GM12878 (cell line): ENCODE data around the gene ADGRB2. TPM values are rescaled to one million over a fixed set of nuclear protein-coding genes. Genes with fewer than 3 reads are reported as not detected.

Experiments
- ATAC-seq: fragments of 200-7000 bp; cut with Tn5 transposase; 3 replicates; pipeline ENCODE4 v1.9.1; 2020; ENCODE audit warnings: mild to moderate bottlenecking, moderate library complexity
- BruUV-seq: library from RNA; stranded (reverse); fragments of 400-500 nt; replicated peaks from 2 replicates; lab custom pipeline; 2021; lab: Mats Ljungman, UMichigan
- CTCF ChIA-PET: fragments of 300-600 bp; sonication (Branson Sonifier 250); formaldehyde crosslinking; extraction: SDS; loops from one replicate; lab custom pipeline; 2021; ENCODE audit warnings: inconsistent platforms; lab: Yijun Ruan, JAX
- POLR2A ChIA-PET: fragments of 350-600 bp; formaldehyde crosslinking; extraction: SDS; loops from one replicate; lab custom pipeline; 2021; ENCODE audit warnings: inconsistent platforms; lab: Charles Lee
- RAD21 ChIA-PET: fragments of 300-600 bp; sonication (Branson Sonifier 250); formaldehyde crosslinking; loops from one replicate; lab custom pipeline; 2023; ENCODE audit warnings: antibody characterized with exemption; ENCODE audit not compliant: unreplicated experiment; lab: Charles Lee
- SMC1A ChIA-PET: fragments of 300-600 bp; sonication (Branson Sonifier 250); formaldehyde crosslinking; loops from one replicate; lab custom pipeline; 2023; ENCODE audit not compliant: unreplicated experiment, uncharacterized antibody; lab: Charles Lee
- DNase-seq: peaks from one replicate; pipeline ENCODE4 v3.0.0-alpha.2; 2011; ENCODE audit warnings: low read depth, low spot score
- FAIRE-seq: peaks from 3 replicates; lab custom pipeline; 2011; peaks lifted over from hg19 to GRCh38; lab: Jason Lieb, UNC
- H2AFZ ChIP-seq: 2 replicates; pipeline ENCODE4 v1.6.0; 2011; ENCODE audit warnings: low read depth, low read length, control low read depth; ENCODE audit not compliant: control insufficient read depth
- H3K27ac ChIP-seq: 2 replicates; pipeline ENCODE4 v1.5.1; 2011; ENCODE audit warnings: control low read depth; ENCODE audit not compliant: control insufficient read depth, insufficient read depth
- H3K27me3 ChIP-seq, 2 experiments: replicated peaks in 1 of 2; 2 replicates each; pipeline versions ENCODE4 v1.6.0 to v1.6.1; 2011; ENCODE audit warnings: low read length in 1 of 2; ENCODE audit not compliant: control insufficient read depth in 2 of 2, insufficient read depth in 2 of 2
- H3K36me3 ChIP-seq, 2 experiments: 2 replicates each; pipeline ENCODE4 v1.5.1; 2011; ENCODE audit warnings: low read length in 1 of 2; ENCODE audit not compliant: control insufficient read depth in 2 of 2, insufficient read depth in 2 of 2
- H3K4me1 ChIP-seq: 2 replicates; pipeline ENCODE4 v1.6.1; 2011; ENCODE audit warnings: mild to moderate bottlenecking, low read length, moderate library complexity, mixed read lengths; ENCODE audit not compliant: control insufficient read depth, insufficient read depth
- H3K4me2 ChIP-seq: 2 replicates; pipeline ENCODE4 v1.6.0; 2011; ENCODE audit warnings: control low read depth; ENCODE audit not compliant: control insufficient read depth, insufficient read depth
- H3K4me3 ChIP-seq: fragments of 200-600 bp; sonication (generic); 2 replicates; pipeline ENCODE4 v1.5.1; 2016
- H3K79me2 ChIP-seq: 2 replicates; pipeline ENCODE4 v1.6.0; 2011; ENCODE audit warnings: low read length; ENCODE audit not compliant: control insufficient read depth, insufficient read depth
- H3K9ac ChIP-seq: 2 replicates; pipeline ENCODE4 v1.8.0; 2011; ENCODE audit warnings: low read length, control low read depth, mixed read lengths; ENCODE audit not compliant: control insufficient read depth, insufficient read depth
- H3K9me3 ChIP-seq: replicated peaks from 3 replicates; pipeline ENCODE4 v1.5.1; 2011; ENCODE audit warnings: mild to moderate bottlenecking, low read length; ENCODE audit not compliant: control insufficient read depth, insufficient read depth
- H4K20me1 ChIP-seq: 2 replicates; pipeline ENCODE4 v1.6.0; 2011; ENCODE audit not compliant: control insufficient read depth, insufficient read depth
- BHLHE40 ChIP-seq, 2 experiments: fragments of 450-650 bp in 1 of 2; IDR thresholded peaks; 2 replicates each; pipeline ENCODE4 v1.6.1; 2011 to 2017; ENCODE audit warnings: low read depth in 2 of 2, borderline replicate concordance in 1 of 2, improper control_type of control experiment in 1 of 2, low read length in 1 of 2, mild to moderate bottlenecking in 1 of 2
- CBFB ChIP-seq: IDR thresholded peaks from 2 replicates; pipeline ENCODE4 v1.6.1; 2016; ENCODE audit warnings: antibody characterized with exemption, low read depth
- CBX5 ChIP-seq: sonication (generic); IDR thresholded peaks from 2 replicates; pipeline ENCODE4 v1.6.1; 2016; ENCODE audit warnings: low read depth, moderate library complexity, mild to moderate bottlenecking, inconsistent platforms
- CHD2 ChIP-seq: IDR thresholded peaks from 2 replicates; pipeline ENCODE4 v1.6.1; 2011; ENCODE audit warnings: low read depth, low read length, improper control_type of control experiment, borderline replicate concordance
- FOS ChIP-seq: IDR thresholded peaks from 3 replicates; pipeline ENCODE4 v1.6.1; 2011; ENCODE audit warnings: borderline replicate concordance; ENCODE audit not compliant: insufficient read length; ENCODE audit errors: extremely low read depth
- HDAC2 ChIP-seq: fragments of 200-600 bp; sonication (generic); IDR thresholded peaks from 2 replicates; pipeline ENCODE4 v1.6.1; 2017
- HDGF ChIP-seq: fragments of 450-650 bp; IDR thresholded peaks from 2 replicates; pipeline ENCODE4 v1.6.1; 2016; ENCODE audit warnings: antibody characterized with exemption
- MAX ChIP-seq: IDR thresholded peaks from 2 replicates; pipeline ENCODE4 v1.6.1; 2012; ENCODE audit warnings: low read depth, low read length, improper control_type of control experiment
- MTA2 ChIP-seq: fragments of 450-650 bp; IDR thresholded peaks from 2 replicates; pipeline ENCODE4 v1.6.1; 2016; ENCODE audit warnings: low read depth, mild to moderate bottlenecking, moderate library complexity
- NR2F1 ChIP-seq: fragments of 450-650 bp; conservative IDR thresholded peaks from 2 replicates; pipeline ENCODE4 v1.6.1; 2017; ENCODE audit warnings: mild to moderate bottlenecking
- PML ChIP-seq: IDR thresholded peaks from 2 replicates; pipeline ENCODE4 v1.6.1; 2012; ENCODE audit warnings: low read length, inconsistent platforms
- SMAD5 ChIP-seq: IDR thresholded peaks from 2 replicates; pipeline ENCODE4 v1.6.1; 2016; ENCODE audit warnings: antibody characterized with exemption, low read depth
- SPI1 ChIP-seq: IDR thresholded peaks from 2 replicates; pipeline ENCODE4 v1.6.1; 2011; ENCODE audit warnings: low read depth, mild to moderate bottlenecking, low read length, moderate library complexity, borderline replicate concordance; ENCODE audit not compliant: insufficient read depth
- WRNIP1 ChIP-seq: IDR thresholded peaks from 2 replicates; pipeline ENCODE4 v1.6.1; 2011; ENCODE audit warnings: low read depth, low read length, improper control_type of control experiment, borderline replicate concordance
- YY1 ChIP-seq: IDR thresholded peaks from 2 replicates; pipeline ENCODE4 v1.6.1; 2011; ENCODE audit warnings: low read depth, mild to moderate bottlenecking, low read length
- ZSCAN29 ChIP-seq: fragments of 450-650 bp; IDR thresholded peaks from 2 replicates; pipeline ENCODE4 v1.6.1; 2017; ENCODE audit warnings: mild to moderate bottlenecking, moderate library complexity
- WGBS: methylation state at CpG from one replicate; pipeline ENCODE4 v1.1.6; 2016; ENCODE audit warnings: low lambda C conversion rate; ENCODE audit not compliant: insufficient replicate concordance, insufficient coverage; ENCODE audit errors: missing lambda C conversion rate; 5-methylcytosine and 5-hydroxymethylcytosine counted together
- in situ Hi-C: fragments of 300-500 bp; cut with MboI; formaldehyde crosslinking; loops from 9 replicates; pipeline ENCODE4 v1.14.3; 2018; ENCODE audit warnings: mixed read lengths
- intact Hi-C: fragments of 100-400 bp; cut with micrococcal nuclease; formaldehyde crosslinking; loops from one replicate; pipeline ENCODE4 v1.14.2; 2022; ENCODE audit not compliant: unreplicated experiment
- polyA plus RNA-seq, 11 experiments: library from polyadenylated mRNA; depleted of rRNA in 4 of 11; unstranded in 6 of 11; stranded (reverse) in 5 of 11; fragments of >200 nt; fragmentation: Nextera tagmentation in 4 of 11; fragmentation: Illumina TruSeq in 1 of 11; extraction: Ambion mirVana in 4 of 11; extraction: Trizol in 1 of 11; gene quantifications; 1 replicate in 1 of 11; 2 replicates in 10 of 11; pipeline versions ENCODE4 v1.2.1 to v1.2.3, GENCODE V29; 2011 to 2016; ENCODE audit warnings: inconsistent platforms in 2 of 11, missing spikeins in 2 of 11, low read depth in 1 of 11
- total RNA-seq, 4 experiments: library from RNA; depleted of rRNA in 3 of 4; stranded (reverse); fragments of >200 nt in 3 of 4; fragmentation: Illumina TruSeq in 1 of 4; extraction: Trizol in 1 of 4; gene quantifications; 2 replicates each; pipeline versions ENCODE4 v1.2.1 to v1.2.3, GENCODE V29; 2013 to 2021
- TF ChIP-seq, protein P1 (sequence below): fragments of 450-650 bp; IDR thresholded peaks from 2 replicates; pipeline ENCODE4 v1.6.1; 2016; ENCODE audit warnings: mild to moderate bottlenecking
- TF ChIP-seq, protein P2 (sequence below): IDR thresholded peaks from 2 replicates; pipeline ENCODE4 v1.6.1; 2011; ENCODE audit warnings: low read depth, mild to moderate bottlenecking, low read length, moderate library complexity, borderline replicate concordance; ENCODE audit errors: extremely low read depth

The ADGRB2 gene
- total and polyA plus RNA-seq, 10 of the 15 experiments (the other 5 are each of a cell fraction or from before 2014, with no cell fraction given): 0.11 to 0.33 (median 0.18) TPM; not detected in 4

DNA sequence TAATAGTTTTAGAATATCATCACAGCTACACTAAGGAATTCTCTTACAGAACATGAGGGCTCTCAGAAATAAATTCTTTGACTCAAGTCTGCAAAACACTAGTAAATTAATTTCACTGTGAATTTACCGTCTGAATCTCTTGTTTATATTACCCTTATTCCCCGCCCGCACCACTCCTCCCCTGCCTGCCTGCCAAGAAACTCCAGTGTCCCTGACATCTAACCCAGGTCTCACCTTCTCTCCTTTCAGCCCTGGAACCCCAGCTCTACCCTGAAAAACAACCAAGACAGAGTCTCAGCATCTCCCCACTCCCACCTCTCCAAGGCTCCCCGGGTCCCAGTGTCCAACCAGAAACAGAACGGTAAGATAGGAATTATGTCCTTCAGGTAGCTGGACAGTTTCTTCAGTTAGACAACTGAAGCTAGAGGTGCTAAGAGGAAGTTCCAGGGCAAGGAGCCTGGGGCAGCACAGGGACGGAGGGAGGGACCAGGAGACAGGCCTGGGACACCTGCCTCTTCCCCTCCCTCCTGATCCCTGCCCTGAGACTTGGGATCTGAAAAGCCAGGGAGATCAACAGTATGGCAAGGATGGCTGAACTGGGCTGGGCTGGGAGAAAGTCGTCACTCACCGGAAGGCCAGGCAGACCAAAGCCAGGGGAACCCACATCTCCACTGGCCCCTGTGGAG lies 75.8 kb downstream of the ADGRB2 start:
- ATAC-seq (no peak), FAIRE-seq (no peak), DNase-seq (no peak)
- H3K4me1 ChIP-seq: peaks cover 3% of the 10 kb centered on the region; the same call in 1 of the 2 replicates
- H3K4me2 ChIP-seq: no peak overlapping the region
- no peaks in the 10 kb centered on the region for H3K9me3 ChIP-seq
- H4K20me1 ChIP-seq: no peaks in the 10 kb centered on the region
- TF ChIP-seq NR2F1 (no peak), SPI1 (no peak), PML (no peak), WRNIP1 (no peak), CBFB (no peak), SMAD5 (no peak), ZSCAN29 (no peak), CBX5 (no peak), FOS (no peak), MAX (no peak), HDGF (no peak), CHD2 (no peak), BHLHE40 (IDR thresholded peaks at IDR 0.05; ENCODE audit: borderline replicate concordance in 1 of 2, low read depth in 2 of 2, low read length in 1 of 2) (no peak), HDAC2 (no peak), YY1 (no peak), MTA2 (no peak)
- TF ChIP-seq, protein P1, sequence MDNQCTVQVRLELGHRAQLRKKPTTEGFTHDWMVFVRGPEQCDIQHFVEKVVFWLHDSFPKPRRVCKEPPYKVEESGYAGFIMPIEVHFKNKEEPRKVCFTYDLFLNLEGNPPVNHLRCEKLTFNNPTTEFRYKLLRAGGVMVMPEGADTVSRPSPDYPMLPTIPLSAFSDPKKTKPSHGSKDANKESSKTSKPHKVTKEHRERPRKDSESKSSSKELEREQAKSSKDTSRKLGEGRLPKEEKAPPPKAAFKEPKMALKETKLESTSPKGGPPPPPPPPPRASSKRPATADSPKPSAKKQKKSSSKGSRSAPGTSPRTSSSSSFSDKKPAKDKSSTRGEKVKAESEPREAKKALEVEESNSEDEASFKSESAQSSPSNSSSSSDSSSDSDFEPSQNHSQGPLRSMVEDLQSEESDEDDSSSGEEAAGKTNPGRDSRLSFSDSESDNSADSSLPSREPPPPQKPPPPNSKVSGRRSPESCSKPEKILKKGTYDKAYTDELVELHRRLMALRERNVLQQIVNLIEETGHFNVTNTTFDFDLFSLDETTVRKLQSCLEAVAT: no peak
- TF ChIP-seq, protein P2, sequence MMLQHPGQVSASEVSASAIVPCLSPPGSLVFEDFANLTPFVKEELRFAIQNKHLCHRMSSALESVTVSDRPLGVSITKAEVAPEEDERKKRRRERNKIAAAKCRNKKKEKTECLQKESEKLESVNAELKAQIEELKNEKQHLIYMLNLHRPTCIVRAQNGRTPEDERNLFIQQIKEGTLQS: no peak
- no TSS peak for BruUV-seq
- ChIA-PET RAD21 (interaction anchor here (1.0 kb wide), 1 partner anchor 12 kb away, joined by 4 read pairs; no protein-coding TSS in a partner anchor), CTCF (no interaction called here), POLR2A (interaction anchor here (0.5 to 1.1 kb wide), 2 partner anchors 17 to 270 kb away, joined by 3 to 5 read pairs; no protein-coding TSS in a partner anchor), SMC1A (interaction anchor here (0.9 to 1.2 kb wide), 4 partner anchors 9 to 22 kb away, joined by 3 read pairs; no protein-coding TSS in a partner anchor)
- H3K27ac ChIP-seq: no peak overlapping the region
- H3K27me3 ChIP-seq: peaks cover 1 to 2% of the 10 kb centered on the region in 2 experiments
- intact Hi-C loops: no loop called here
- no peak overlapping the region for H3K9ac ChIP-seq
- H2AFZ ChIP-seq: no peak overlapping the region
- no peaks in the 10 kb centered on the region for H3K36me3 ChIP-seq
- H3K4me3 ChIP-seq: no peak overlapping the region
- H3K79me2 ChIP-seq: no peaks in the 10 kb centered on the region
- WGBS: 52% methylated on average over 7 of the region's 8 CpGs
- in situ Hi-C loops: no loop called here
